ENCODE data around the gene ZRSR2. TPM values are rescaled to one million over a fixed set of nuclear protein-coding genes. Genes with fewer than 3 reads are reported as not detected.
A peak's percentile ranks its signal among the peaks of the same experiment; 100 is the strongest.

The ZRSR2 gene
- total and polyA plus RNA-seq, 9 of the 15 experiments (the other 6 are each of a cell fraction or from before 2014, with no cell fraction given), result 3.5 to 19.5 (median 8.6) TPM

DNA sequence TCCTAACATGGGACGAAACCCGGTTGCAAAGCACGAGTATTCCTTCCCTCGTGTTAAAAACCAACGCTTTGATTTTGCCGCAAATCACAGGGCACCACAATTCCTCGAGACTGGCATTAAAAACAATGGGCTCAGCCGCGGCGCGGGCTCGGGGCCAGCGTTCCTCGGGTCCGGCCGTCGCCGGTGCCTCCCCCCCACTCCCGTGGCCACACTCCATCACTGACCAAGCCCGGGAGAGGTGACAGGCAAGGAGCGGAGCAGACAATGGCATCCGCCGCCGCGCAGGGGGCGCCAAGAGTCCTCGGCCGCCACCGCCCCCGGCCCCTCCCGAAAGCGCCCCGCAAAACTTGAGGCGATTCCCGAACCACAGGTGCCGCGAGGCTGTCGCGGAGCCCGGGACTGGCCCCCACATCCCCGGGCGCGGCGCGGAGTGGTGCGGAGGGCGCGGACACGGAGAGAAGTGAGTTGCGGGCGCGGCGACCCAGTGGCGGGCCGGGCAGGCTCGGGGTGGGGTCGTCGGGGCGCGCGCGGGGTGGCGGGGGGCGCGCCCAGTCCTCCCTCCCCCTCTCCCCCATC lies 63.9 kb downstream of the ZRSR2 start (continued):
- no peak for TF ChIP-seq BMI1 (IDR thresholded peaks at IDR 0.05; ENCODE audit: low read length)
- peak; percentile 72 for TF ChIP-seq CTBP1 (IDR thresholded peaks at IDR 0.05; ENCODE audit: borderline replicate concordance)
- TF ChIP-seq KDM5B (IDR thresholded peaks at IDR 0.05; ENCODE audit: insufficient replicate concordance, low read depth, low read length), result no peak
- peak; percentile 45 for TF ChIP-seq EGR1 (conservative IDR thresholded peaks at IDR 0.05)
- no peak for TF ChIP-seq ETV5 (CRISPR knock-in tag; IDR thresholded peaks at IDR 0.05; ENCODE audit: low read depth)
- TF ChIP-seq RBBP5 (IDR thresholded peaks at IDR 0.05; ENCODE audit: borderline replicate concordance, insufficient read depth, low read length, poor library complexity, severe bottlenecking), result peak; percentile 64
- TF ChIP-seq, protein P1, sequence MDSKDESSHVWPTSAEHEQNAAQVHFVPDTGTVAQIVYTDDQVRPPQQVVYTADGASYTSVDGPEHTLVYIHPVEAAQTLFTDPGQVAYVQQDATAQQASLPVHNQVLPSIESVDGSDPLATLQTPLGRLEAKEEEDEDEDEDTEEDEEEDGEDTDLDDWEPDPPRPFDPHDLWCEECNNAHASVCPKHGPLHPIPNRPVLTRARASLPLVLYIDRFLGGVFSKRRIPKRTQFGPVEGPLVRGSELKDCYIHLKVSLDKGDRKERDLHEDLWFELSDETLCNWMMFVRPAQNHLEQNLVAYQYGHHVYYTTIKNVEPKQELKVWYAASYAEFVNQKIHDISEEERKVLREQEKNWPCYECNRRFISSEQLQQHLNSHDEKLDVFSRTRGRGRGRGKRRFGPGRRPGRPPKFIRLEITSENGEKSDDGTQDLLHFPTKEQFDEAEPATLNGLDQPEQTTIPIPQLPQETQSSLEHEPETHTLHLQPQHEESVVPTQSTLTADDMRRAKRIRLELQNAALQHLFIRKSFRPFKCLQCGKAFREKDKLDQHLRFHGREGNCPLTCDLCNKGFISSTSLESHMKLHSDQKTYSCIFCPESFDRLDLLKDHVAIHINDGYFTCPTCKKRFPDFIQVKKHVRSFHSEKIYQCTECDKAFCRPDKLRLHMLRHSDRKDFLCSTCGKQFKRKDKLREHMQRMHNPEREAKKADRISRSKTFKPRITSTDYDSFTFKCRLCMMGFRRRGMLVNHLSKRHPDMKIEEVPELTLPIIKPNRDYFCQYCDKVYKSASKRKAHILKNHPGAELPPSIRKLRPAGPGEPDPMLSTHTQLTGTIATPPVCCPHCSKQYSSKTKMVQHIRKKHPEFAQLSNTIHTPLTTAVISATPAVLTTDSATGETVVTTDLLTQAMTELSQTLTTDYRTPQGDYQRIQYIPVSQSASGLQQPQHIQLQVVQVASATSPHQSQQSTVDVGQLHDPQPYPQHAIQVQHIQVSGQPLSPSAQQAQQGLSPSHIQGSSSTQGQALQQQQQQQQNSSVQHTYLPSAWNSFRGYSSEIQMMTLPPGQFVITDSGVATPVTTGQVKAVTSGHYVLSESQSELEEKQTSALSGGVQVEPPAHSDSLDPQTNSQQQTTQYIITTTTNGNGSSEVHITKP (IDR thresholded peaks at IDR 0.05; ENCODE audit: partially characterized antibody), result peak; percentile 15
- peak in 1 of 2 experiments; percentile 76; a peak in 2 of 4 replicates for TF ChIP-seq RCOR1 (IDR thresholded peaks at IDR 0.05; ENCODE audit: borderline replicate concordance in 1 of 2, low read depth in 2 of 2, low read length in 2 of 2)
- TF ChIP-seq, protein P2, sequence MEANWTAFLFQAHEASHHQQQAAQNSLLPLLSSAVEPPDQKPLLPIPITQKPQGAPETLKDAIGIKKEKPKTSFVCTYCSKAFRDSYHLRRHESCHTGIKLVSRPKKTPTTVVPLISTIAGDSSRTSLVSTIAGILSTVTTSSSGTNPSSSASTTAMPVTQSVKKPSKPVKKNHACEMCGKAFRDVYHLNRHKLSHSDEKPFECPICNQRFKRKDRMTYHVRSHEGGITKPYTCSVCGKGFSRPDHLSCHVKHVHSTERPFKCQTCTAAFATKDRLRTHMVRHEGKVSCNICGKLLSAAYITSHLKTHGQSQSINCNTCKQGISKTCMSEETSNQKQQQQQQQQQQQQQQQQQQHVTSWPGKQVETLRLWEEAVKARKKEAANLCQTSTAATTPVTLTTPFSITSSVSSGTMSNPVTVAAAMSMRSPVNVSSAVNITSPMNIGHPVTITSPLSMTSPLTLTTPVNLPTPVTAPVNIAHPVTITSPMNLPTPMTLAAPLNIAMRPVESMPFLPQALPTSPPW (CRISPR knock-in tag; IDR thresholded peaks at IDR 0.05), result peak; percentile 95
- TF ChIP-seq TAF1 (IDR thresholded peaks at IDR 0.05; ENCODE audit: control insufficient read depth, extremely low read depth, insufficient read depth, low read length, severe bottlenecking), result peak; percentile 24
- no peak for TF ChIP-seq ZBTB17 (CRISPR knock-in tag; IDR thresholded peaks at IDR 0.05)
- TF ChIP-seq, protein P3, sequence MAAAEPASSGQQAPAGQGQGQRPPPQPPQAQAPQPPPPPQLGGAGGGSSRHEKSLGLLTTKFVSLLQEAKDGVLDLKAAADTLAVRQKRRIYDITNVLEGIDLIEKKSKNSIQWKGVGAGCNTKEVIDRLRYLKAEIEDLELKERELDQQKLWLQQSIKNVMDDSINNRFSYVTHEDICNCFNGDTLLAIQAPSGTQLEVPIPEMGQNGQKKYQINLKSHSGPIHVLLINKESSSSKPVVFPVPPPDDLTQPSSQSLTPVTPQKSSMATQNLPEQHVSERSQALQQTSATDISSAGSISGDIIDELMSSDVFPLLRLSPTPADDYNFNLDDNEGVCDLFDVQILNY (CRISPR knock-in tag; IDR thresholded peaks at IDR 0.05), result no peak
- TF ChIP-seq SRSF1 (IDR thresholded peaks at IDR 0.05; ENCODE audit: low read depth, low read length), result no peak
- TF ChIP-seq RAD21 (CRISPR knock-in tag; conservative IDR thresholded peaks at IDR 0.05 in 1 of 2, IDR thresholded peaks at IDR 0.05 in 1 of 2), result peak; percentile 54 to 57
- no peak for TF ChIP-seq ETV6 (IDR thresholded peaks at IDR 0.05; ENCODE audit: borderline replicate concordance in 1 of 2, low read depth in 2 of 2, low read length in 1 of 2)
- no peak for TF ChIP-seq ETV6 (CRISPR knock-in tag; IDR thresholded peaks at IDR 0.05; ENCODE audit: borderline replicate concordance)
- TF ChIP-seq MEIS2 (IDR thresholded peaks at IDR 0.05; ENCODE audit: partially characterized antibody), result peak; percentile 66
- TF ChIP-seq, protein P4, sequence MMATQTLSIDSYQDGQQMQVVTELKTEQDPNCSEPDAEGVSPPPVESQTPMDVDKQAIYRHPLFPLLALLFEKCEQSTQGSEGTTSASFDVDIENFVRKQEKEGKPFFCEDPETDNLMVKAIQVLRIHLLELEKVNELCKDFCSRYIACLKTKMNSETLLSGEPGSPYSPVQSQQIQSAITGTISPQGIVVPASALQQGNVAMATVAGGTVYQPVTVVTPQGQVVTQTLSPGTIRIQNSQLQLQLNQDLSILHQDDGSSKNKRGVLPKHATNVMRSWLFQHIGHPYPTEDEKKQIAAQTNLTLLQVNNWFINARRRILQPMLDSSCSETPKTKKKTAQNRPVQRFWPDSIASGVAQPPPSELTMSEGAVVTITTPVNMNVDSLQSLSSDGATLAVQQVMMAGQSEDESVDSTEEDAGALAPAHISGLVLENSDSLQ (IDR thresholded peaks at IDR 0.05), result peak; percentile 70
- no peak for TF ChIP-seq JUNB (CRISPR knock-in tag; conservative IDR thresholded peaks at IDR 0.05)
- TF ChIP-seq RBFOX2 (IDR thresholded peaks at IDR 0.05; ENCODE audit: low read depth, low read length), result peak; percentile 57
- no peak for TF ChIP-seq TAF7 (tag; IDR thresholded peaks at IDR 0.05)
